ENCODE results near the gene FAM25G.

The FAM25G gene

GRCh38 chr10:47449979-47450378 lies 41.5 kb downstream of the FAM25G start:
- TF ChIP-seq ZFX (IDR thresholded peaks at IDR 0.05) (no peak), CTCF (conservative IDR thresholded peaks at IDR 0.05) (no peak)
- no peak overlapping the region for H3K27ac ChIP-seq

- no peak overlapping the region for H3K27ac ChIP-seq
- TF ChIP-seq ZFX (IDR thresholded peaks at IDR 0.05) (no peak), CTCF (conservative IDR thresholded peaks at IDR 0.05) (no peak)
These were observed 42.2 kb downstream of the FAM25G start for GRCh38 chr10:47449102-47449978.

GRCh38 chr10:47447705-47448104 lies 43.8 kb downstream of the FAM25G start:
- H3K27ac ChIP-seq: no peak overlapping the region
- no peak for TF ChIP-seq ZFX (IDR thresholded peaks at IDR 0.05)
- no peak for TF ChIP-seq CTCF (conservative IDR thresholded peaks at IDR 0.05)

GRCh38 chr10:47447209-47447608 lies 44.3 kb downstream of the FAM25G start:
- TF ChIP-seq CTCF (conservative IDR thresholded peaks at IDR 0.05) (no peak), ZFX (IDR thresholded peaks at IDR 0.05) (no peak)
- H3K27ac ChIP-seq: no peak overlapping the region

GRCh38 chr10:47445720-47446119 lies 45.8 kb downstream of the FAM25G start:
- TF ChIP-seq CTCF (conservative IDR thresholded peaks at IDR 0.05) (no peak), ZFX (IDR thresholded peaks at IDR 0.05) (no peak)

GRCh38 chr10:47444047-47444446 lies 47.5 kb downstream of the FAM25G start:
- TF ChIP-seq ZFX (IDR thresholded peaks at IDR 0.05) (no peak), CTCF (conservative IDR thresholded peaks at IDR 0.05) (no peak)
- H3K27ac ChIP-seq: no peak overlapping the region

More at GRCh38 chr10:47445720-47446119, 45.8 kb downstream of the FAM25G start:
- no peak overlapping the region for H3K27ac ChIP-seq

GRCh38 chr10:47443145-47443544 lies 48.4 kb downstream of the FAM25G start:
- no peak for TF ChIP-seq ZFX (IDR thresholded peaks at IDR 0.05)
- TF ChIP-seq CTCF (conservative IDR thresholded peaks at IDR 0.05): no peak
- no peak overlapping the region for H3K27ac ChIP-seq

Data from C4-2B (cell line).